Umbilical cord (tissue), 2 donors: ENCODE measurements around the gene CELA3B. TPM values are rescaled to one million over a fixed set of nuclear protein-coding genes. Genes with fewer than 3 reads are reported as not detected.
"Not testable (repeated sequence)": the region's sequence is repeated elsewhere in the genome, so short reads cannot be mapped to it uniquely, and the experiment has no call there.

ENCODE experiments used
- DNase-seq: peaks from one replicate; pipeline ENCODE4 v3.0.0-alpha.2; 2015; ENCODE audit warnings: low spot score
- total RNA-seq: library from RNA; depleted of rRNA; stranded (reverse); fragments of >200 nt; gene quantifications from one replicate; pipeline ENCODE4 v1.2.3, GENCODE V29; 2014; ENCODE audit warnings: low replicate concordance; ENCODE audit not compliant: insufficient read depth

The CELA3B gene
- total RNA-seq, 1 donor from 2014 or later: not detected

GRCh38 chr1:22006736-22007135 is 29.9 kb downstream of the CELA3B start:
- not testable (repeated sequence) for DNase-seq

GRCh38 chr1:22007262-22007661 is 30.4 kb downstream of the CELA3B start:
- DNase-seq: not testable (repeated sequence)

GRCh38 chr1:22009566-22009965 is 32.7 kb downstream of the CELA3B start:
- DNase-seq: not testable (repeated sequence)

GRCh38 chr1:22012752-22013151 is 35.9 kb downstream of the CELA3B start:
- DNase-seq: not testable (repeated sequence)

GRCh38 chr1:22014575-22015206 is 37.9 kb downstream of the CELA3B start:
- DNase-seq: not testable (repeated sequence)

- DNase-seq: no peak
These were observed 42.0 kb downstream of the CELA3B start for GRCh38 chr1:22018583-22019559.

- DNase-seq: no peak
These were observed 44.2 kb downstream of the CELA3B start for GRCh38 chr1:22021061-22021460.

- peak; percentile 63 for DNase-seq
These were observed 47.9 kb downstream of the CELA3B start for GRCh38 chr1:22024485-22025367.

GRCh38 chr1:22025368-22026155 is 48.7 kb downstream of the CELA3B start:
- peak; percentile 97 for DNase-seq

- DNase-seq: no peak
These were observed 50.1 kb downstream of the CELA3B start for GRCh38 chr1:22026924-22027289.

- no peak for DNase-seq
These were observed 53.2 kb downstream of the CELA3B start for GRCh38 chr1:22030057-22030456.

- no peak for DNase-seq
These were observed 53.7 kb downstream of the CELA3B start for GRCh38 chr1:22030473-22030872.

- peak; percentile 65 for DNase-seq
These were observed 54.6 kb downstream of the CELA3B start for GRCh38 chr1:22031214-22031962.

GRCh38 chr1:22034834-22035233 is 58.0 kb downstream of the CELA3B start:
- DNase-seq: not testable (repeated sequence)

- DNase-seq: no peak
These were observed 60.7 kb downstream of the CELA3B start for GRCh38 chr1:22037520-22037919.

GRCh38 chr1:22038036-22038435 is 61.2 kb downstream of the CELA3B start:
- DNase-seq: no peak
